HepG2 (cell line): ENCODE results near the gene SPATA21. TPM values are rescaled to one million over a fixed set of nuclear protein-coding genes. Genes with fewer than 3 reads are reported as not detected.

Experiments used
- BRD4 ChIP-seq: sonication (generic); formaldehyde crosslinking; IDR thresholded peaks from 2 replicates; pipeline ENCODE4 v1.4.0; 2020; ENCODE audit warnings: missing genetic modification reagents
- DDIT3 ChIP-seq: sonication (generic); formaldehyde crosslinking; IDR thresholded peaks from 2 replicates; pipeline ENCODE4 v1.4.0; 2020; ENCODE audit warnings: mild to moderate bottlenecking, missing genetic modification reagents
- EHMT2 ChIP-seq: fragments of 200-600 bp; sonication (generic); IDR thresholded peaks from 2 replicates; pipeline ENCODE4 v1.7.0; 2017; ENCODE audit warnings: antibody characterized with exemption, low read depth, low read length, borderline replicate concordance
- HNRNPUL1 ChIP-seq: fragments of 200-400 bp; formaldehyde crosslinking; IDR thresholded peaks from 2 replicates; pipeline ENCODE4 v1.6.1; 2017; ENCODE audit warnings: low read depth, mild to moderate bottlenecking, low read length, moderate library complexity
- IRF2 ChIP-seq: IDR thresholded peaks from 2 replicates; pipeline ENCODE4 v1.6.1; 2018; ENCODE audit warnings: missing genetic modification reagents, missing compliant biosample characterization
- JDP2 ChIP-seq: sonication (generic); formaldehyde crosslinking; IDR thresholded peaks from 2 replicates; pipeline ENCODE4 v1.8.1; 2022; ENCODE audit warnings: missing genetic modification reagents, borderline replicate concordance
- KDM1A ChIP-seq: IDR thresholded peaks from 2 replicates; pipeline ENCODE4 v1.6.1; 2016; ENCODE audit warnings: missing compliant biosample characterization
- MLX ChIP-seq: IDR thresholded peaks from 2 replicates; pipeline ENCODE4 v1.6.1; 2016
- NFYB ChIP-seq: sonication (generic); formaldehyde crosslinking; IDR thresholded peaks from 2 replicates; pipeline ENCODE4 v1.4.0; 2020; ENCODE audit warnings: missing genetic modification reagents
- NR2C2 ChIP-seq: sonication (generic); formaldehyde crosslinking; IDR thresholded peaks from 2 replicates; pipeline ENCODE4 v1.4.0; 2020; ENCODE audit warnings: missing genetic modification reagents, mild to moderate bottlenecking, moderate library complexity, borderline replicate concordance
- PLRG1 ChIP-seq: fragments of 450-650 bp; conservative IDR thresholded peaks from 2 replicates; pipeline ENCODE4 v1.6.1; 2016
- RCOR2 ChIP-seq: IDR thresholded peaks from 2 replicates; pipeline ENCODE4 v1.6.1; 2016; ENCODE audit warnings: missing biosample characterization, missing genetic modification reagents
- RERE ChIP-seq: IDR thresholded peaks from 2 replicates; pipeline ENCODE4 v1.6.1; 2016; ENCODE audit warnings: low read depth, missing genetic modification reagents, missing compliant biosample characterization
- STAG1 ChIP-seq: sonication (generic); formaldehyde crosslinking; IDR thresholded peaks from 2 replicates; pipeline ENCODE4 v1.4.0; 2020; ENCODE audit warnings: missing genetic modification reagents
- TSC22D2 ChIP-seq: sonication (generic); formaldehyde crosslinking; IDR thresholded peaks from 2 replicates; pipeline ENCODE4 v1.5.1; 2020; ENCODE audit warnings: missing genetic modification reagents, mild to moderate bottlenecking, borderline replicate concordance
- ZBTB26 ChIP-seq: IDR thresholded peaks from 2 replicates; pipeline ENCODE4 v1.6.1; 2016; ENCODE audit warnings: missing compliant biosample characterization, missing genetic modification reagents, borderline replicate concordance
- ZNF10 ChIP-seq: sonication (generic); formaldehyde crosslinking; IDR thresholded peaks from 2 replicates; pipeline ENCODE4 v1.4.0; 2020; ENCODE audit warnings: mild to moderate bottlenecking, low read depth, missing genetic modification reagents, borderline replicate concordance
- ZNF160 ChIP-seq: sonication (generic); formaldehyde crosslinking; IDR thresholded peaks from 2 replicates; pipeline ENCODE4 v1.8.0; 2022; ENCODE audit warnings: mild to moderate bottlenecking, inconsistent platforms, missing genetic modification reagents
- ZNF20 ChIP-seq: sonication (generic); formaldehyde crosslinking; IDR thresholded peaks from 2 replicates; pipeline ENCODE4 v1.4.0; 2020; ENCODE audit warnings: mild to moderate bottlenecking, moderate library complexity, missing genetic modification reagents
- ZNF512B ChIP-seq: sonication (generic); formaldehyde crosslinking; IDR thresholded peaks from 2 replicates; pipeline ENCODE4 v1.5.1; 2020; ENCODE audit warnings: missing genetic modification reagents, mild to moderate bottlenecking, borderline replicate concordance
- ZNF557 ChIP-seq: sonication (generic); formaldehyde crosslinking; IDR thresholded peaks from 2 replicates; pipeline ENCODE4 v1.4.0; 2020; ENCODE audit warnings: missing genetic modification reagents
- polyA plus RNA-seq, 8 experiments: library from polyadenylated mRNA; depleted of rRNA in 3 of 8; stranded (reverse) in 7 of 8; unstranded in 1 of 8; fragments of >200 nt; fragmentation: Illumina TruSeq in 4 of 8; extraction: Trizol in 4 of 8; gene quantifications; 2 replicates each; pipeline versions ENCODE4 v1.2.1 to v1.2.3, GENCODE V29; 2011 to 2016; ENCODE audit warnings: low read depth in 4 of 8, missing spikeins in 1 of 8, mixed read lengths in 1 of 8; ENCODE audit not compliant: insufficient read depth in 1 of 8
- total RNA-seq, 5 experiments: library from RNA; depleted of rRNA; stranded (reverse); fragments of >200 nt; fragmentation: Illumina TruSeq; extraction: Trizol; gene quantifications; 2 replicates each; pipeline ENCODE4 v1.2.3, GENCODE V29; 2016; ENCODE audit warnings: low read depth in 1 of 5

SPATA21 gene
- total and polyA plus RNA-seq, 2 of the 13 experiments (the other 11 are each of a cell fraction or from before 2014, with no cell fraction given) = 0.80 to 1.4 TPM

GRCh38 chr1:16366722-16367257 is 70.4 kb downstream of the SPATA21 start, which contains the start of gene SZRD1 (continued):
- TF ChIP-seq RERE (CRISPR knock-in tag) (no peak), BRD4 (CRISPR knock-in tag) (no peak), RCOR2 (CRISPR knock-in tag) (no peak), DDIT3 (no peak), PLRG1 (no peak), ZNF20 (CRISPR knock-in tag) (no peak), ZNF557 (no peak), IRF2 (peak; percentile 86), STAG1 (no peak), NR2C2 (CRISPR knock-in tag) (peak; percentile 84), ZNF512B (CRISPR knock-in tag) (no peak), ZNF10 (CRISPR knock-in tag) (no peak), NFYB (peak; percentile 37; the same call in 1 of the 2 replicates), TSC22D2 (CRISPR knock-in tag) (no peak), ZBTB26 (CRISPR knock-in tag) (no peak), JDP2 (CRISPR knock-in tag) (no peak), KDM1A (CRISPR knock-in tag) (no peak), MLX (CRISPR knock-in tag) (no peak), HNRNPUL1 (no peak), EHMT2 (peak; percentile 75; the same call in 1 of the 2 replicates), ZNF160 (CRISPR knock-in tag) (no peak)
